DOHH2 (cell line): Measurements from ENCODE around the gene FAM124B.
A peak's percentile ranks its signal among the peaks of the same experiment; 100 is the strongest.

Experiments used
- H3F3A ChIP-seq: fragments of 200-600 bp; sonication (generic), shearing (Covaris generic); 2 replicates; pipeline ENCODE4 v1.6.0; 2016; ENCODE audit warnings: antibody characterized with exemption, mild to moderate bottlenecking; ENCODE audit not compliant: control insufficient read depth, insufficient read depth
- H3K27ac ChIP-seq: fragments of 200-600 bp; sonication (generic); 2 replicates; pipeline ENCODE4 v1.5.1; 2014; ENCODE audit warnings: low read depth, mild to moderate bottlenecking, low read length, moderate library complexity
- H3K27me3 ChIP-seq: fragments of 200-600 bp; sonication (generic); 2 replicates; pipeline ENCODE4 v1.6.1; 2014; ENCODE audit warnings: mild to moderate bottlenecking, low read length, mixed read lengths; ENCODE audit not compliant: control insufficient read depth
- H3K36me3 ChIP-seq: fragments of 200-600 bp; sonication (generic); 2 replicates; pipeline ENCODE4 v1.6.1; 2014; ENCODE audit warnings: mild to moderate bottlenecking, low read length, moderate library complexity, mixed read lengths; ENCODE audit not compliant: control insufficient read depth
- H3K4me1 ChIP-seq: fragments of 200-600 bp; sonication (generic); 2 replicates; pipeline ENCODE4 v1.6.1; 2014; ENCODE audit warnings: mild to moderate bottlenecking, low read length, mixed read lengths; ENCODE audit not compliant: control insufficient read depth
- H3K4me2 ChIP-seq: fragments of 200-600 bp; sonication (generic); 2 replicates; pipeline ENCODE4 v1.6.0; 2014; ENCODE audit warnings: mild to moderate bottlenecking, low read length, moderate library complexity
- H3K4me3 ChIP-seq: fragments of 200-600 bp; sonication (generic); 2 replicates; pipeline ENCODE4 v1.5.1; 2014; ENCODE audit warnings: mild to moderate bottlenecking, low read length, mixed read lengths
- H3K79me2 ChIP-seq: fragments of 200-600 bp; sonication (generic); 2 replicates; pipeline ENCODE4 v1.6.1; 2014; ENCODE audit warnings: mild to moderate bottlenecking, low read length, mixed read lengths; ENCODE audit not compliant: control insufficient read depth
- H3K9me2 ChIP-seq: fragments of 200-600 bp; sonication (generic); replicated peaks from 2 replicates; pipeline ENCODE4 v1.6.1; 2014; ENCODE audit warnings: mild to moderate bottlenecking, low read length, mixed read lengths; ENCODE audit not compliant: control insufficient read depth
- H3K9me3 ChIP-seq: fragments of 200-600 bp; sonication (generic); 2 replicates; pipeline ENCODE4 v1.6.1; 2014; ENCODE audit warnings: antibody characterized with exemption, low read length, mixed read lengths; ENCODE audit not compliant: control insufficient read depth, insufficient read depth
- H4K20me1 ChIP-seq: fragments of 200-600 bp; sonication (generic); 2 replicates; pipeline ENCODE4 v1.6.0; 2014; ENCODE audit warnings: low read depth, mild to moderate bottlenecking, antibody characterized with exemption, low read length, moderate library complexity; ENCODE audit not compliant: control insufficient read depth, insufficient read depth
- CTCF ChIP-seq: fragments of 200-600 bp; sonication (generic); IDR thresholded peaks from one replicate; pipeline ENCODE4 v1.5.1; 2014; ENCODE audit warnings: antibody characterized with exemption, mild to moderate bottlenecking, low read depth, low read length; ENCODE audit not compliant: poor library complexity, severe bottlenecking
- EZH2phosphoT487 ChIP-seq: fragments of 200-600 bp; sonication (generic); IDR thresholded peaks from 2 replicates; pipeline ENCODE4 v1.6.1; 2017; ENCODE audit warnings: borderline replicate concordance, mild to moderate bottlenecking, antibody characterized with exemption, low read length, moderate library complexity, mixed read lengths

FAM124B gene

GRCh38 chr2:224401641-224402342 is at the start of gene FAM124B:
Gene FAM124B (minus strand): TSS chr2:224402107. CDS start chr2:224401768, 339 bp downstream.
- no peaks in the 10 kb centered on the region for H3F3A ChIP-seq
- H3K4me3 ChIP-seq = no peak within 1 kb of the TSS
- H3K27ac ChIP-seq = no peak within 1 kb of the TSS
- TF ChIP-seq CTCF (no peak), EZH2phosphoT487 (no peak)
- no peaks in the 10 kb centered on the region for H3K9me2 ChIP-seq
- H3K79me2 ChIP-seq = no peaks in the 10 kb centered on the region
- H3K27me3 ChIP-seq = peaks cover 8% of the 10 kb centered on the region; the same call in 1 of the 2 replicates
- no peak within 1 kb of the TSS for H3K4me2 ChIP-seq
- H3K9me3 ChIP-seq = no peaks in the 10 kb centered on the region; the same call in 1 of the 2 replicates
- no peaks in the 10 kb centered on the region for H4K20me1 ChIP-seq
- H3K36me3 ChIP-seq = no peaks in the 10 kb centered on the region
- H3K4me1 ChIP-seq = peaks cover 7% of the 10 kb centered on the region; the same call in 1 of the 2 replicates

- no peaks in the 10 kb centered on the region for H4K20me1 ChIP-seq
- no peak overlapping the region for H3K4me2 ChIP-seq
- 0 out of 2 replicates have a peak, but pooled peaks cover 1% of the 10 kb centered on the region for H3K27me3 ChIP-seq
- no peak overlapping the region for H3K27ac ChIP-seq
- no peaks in the 10 kb centered on the region for H3F3A ChIP-seq
- H3K4me3 ChIP-seq = no peak overlapping the region
- no peaks in the 10 kb centered on the region for H3K9me2 ChIP-seq
- peak; percentile 70 for TF ChIP-seq CTCF
- no peak for TF ChIP-seq EZH2phosphoT487
- no peaks in the 10 kb centered on the region for H3K9me3 ChIP-seq
- H3K79me2 ChIP-seq = no peaks in the 10 kb centered on the region
- no peaks in the 10 kb centered on the region for H3K36me3 ChIP-seq
- no peaks in the 10 kb centered on the region for H3K4me1 ChIP-seq
Observed at GRCh38 chr2:224449212-224450147, 47.6 kb upstream of the FAM124B start.

- no peaks in the 10 kb centered on the region for H3F3A ChIP-seq
- no peak overlapping the region for H3K4me2 ChIP-seq
- no peaks in the 10 kb centered on the region for H4K20me1 ChIP-seq
- H3K36me3 ChIP-seq = no peaks in the 10 kb centered on the region
- TF ChIP-seq EZH2phosphoT487 = no peak
- TF ChIP-seq CTCF = no peak
- peaks cover 6% of the 10 kb centered on the region; the same call in 1 of the 2 replicates for H3K27me3 ChIP-seq
- H3K79me2 ChIP-seq = no peaks in the 10 kb centered on the region
- H3K9me2 ChIP-seq = no peaks in the 10 kb centered on the region
- H3K4me3 ChIP-seq = no peak overlapping the region
- H3K4me1 ChIP-seq = no peaks in the 10 kb centered on the region
- no peaks in the 10 kb centered on the region for H3K9me3 ChIP-seq
- H3K27ac ChIP-seq = no peak overlapping the region
Observed at GRCh38 chr2:224448236-224448635, 46.3 kb upstream of the FAM124B start.
